PC-9 (cell line): ENCODE data around the gene CEP131.

Experiments
- CTCF ChIP-seq: fragments of 200-600 bp; sonication (generic); conservative IDR thresholded peaks from 2 replicates; pipeline ENCODE4 v1.6.1; 2017; ENCODE audit warnings: mixed run types, antibody characterized with exemption, mild to moderate bottlenecking, moderate library complexity
- EZH2 ChIP-seq: fragments of 200-600 bp; sonication (generic); IDR thresholded peaks from 2 replicates; pipeline ENCODE4 v1.8.0; 2017; ENCODE audit warnings: antibody characterized with exemption, low read depth

GRCh38 chr17:81193470-81194224, 29.1 kb downstream of the CEP131 start:
- no peak for TF ChIP-seq CTCF
- TF ChIP-seq EZH2, result no peak
